Activated CD8-positive, alpha-beta memory T cell treated with anti-CD3 and anti-CD28 coated beads, Interleukin-2, amount 10 ng/mL, durations not matched to agents 7 days and 5 days (primary cell): ENCODE measurements around the gene TELO2. TPM values are rescaled to one million over a fixed set of nuclear protein-coding genes. Genes with fewer than 3 reads are reported as not detected.
A peak's percentile ranks its signal among the peaks of the same experiment; 100 is the strongest.
"Not testable (repeated sequence)": the region's sequence is repeated elsewhere in the genome, so short reads cannot be mapped to it uniquely, and the experiment has no call there.

Source experiments
- ATAC-seq: fragments of 150-1000 bp; cut with Tn5 transposase; one replicate; pipeline ENCODE4 v1.10.0; 2021; ENCODE audit warnings: moderate library complexity
- CTCF ChIA-PET: fragments of 350-600 bp; sonication (Branson Sonifier 250); formaldehyde crosslinking; loops from one replicate; lab custom pipeline; 2021; ENCODE audit warnings: antibody characterized with exemption; lab: Charles Lee
- DNase-seq: peaks from one replicate; pipeline ENCODE4 v3.0.0-alpha.2; 2020
- H3K27ac Mint-ChIP-seq: one replicate; pipeline ENCODE4 v1.8.0; 2021; ENCODE audit warnings: mild to moderate bottlenecking, mixed read lengths
- H3K27me3 Mint-ChIP-seq: one replicate; pipeline ENCODE4 v1.8.0; 2021; ENCODE audit warnings: mixed read lengths
- H3K36me3 Mint-ChIP-seq: one replicate; pipeline ENCODE4 v1.8.0; 2021; ENCODE audit warnings: mild to moderate bottlenecking, mixed read lengths
- H3K4me1 Mint-ChIP-seq: one replicate; pipeline ENCODE4 v1.8.0; 2021; ENCODE audit warnings: mixed read lengths
- H3K4me3 Mint-ChIP-seq: one replicate; pipeline ENCODE4 v1.8.0; 2021; ENCODE audit warnings: mild to moderate bottlenecking, moderate library complexity, mixed read lengths
- H3K9me3 Mint-ChIP-seq: one replicate; pipeline ENCODE4 v1.8.0; 2022; ENCODE audit warnings: low read depth, mixed read lengths
- total RNA-seq, 2 experiments: library from RNA; stranded (reverse); gene quantifications; one replicate each; pipeline ENCODE4 v1.2.3, GENCODE V29; 2021

The TELO2 gene
- total RNA-seq, 2 experiments from 2014 or later = 60.7 to 63.8 TPM

GRCh38 chr16:1474796-1475551 lies 18.2 kb upstream of the TELO2 start, which contains the start of gene CLCN7:
Gene CLCN7 (minus strand): TSS chr16:1475028. CDS start chr16:1474974, 54 bp downstream.
- no peaks in the 10 kb centered on the region for H3K27me3 Mint-ChIP-seq
- peak within 1 kb of the TSS; percentile 78 for H3K27ac Mint-ChIP-seq

GRCh38 chr16:1475552-1476114 lies 17.5 kb upstream of the TELO2 start:
- no peak for ATAC-seq
- no peaks in the 10 kb centered on the region for H3K9me3 Mint-ChIP-seq
- DNase-seq = no peak
- H3K27ac Mint-ChIP-seq = peak overlapping the region; percentile 78
- H3K4me3 Mint-ChIP-seq = peak overlapping the region; percentile 80
- no peaks in the 10 kb centered on the region for H3K27me3 Mint-ChIP-seq
- CTCF ChIA-PET = no interaction called here
- no peaks in the 10 kb centered on the region for H3K36me3 Mint-ChIP-seq
- peaks cover 21% of the 10 kb centered on the region for H3K4me1 Mint-ChIP-seq

More at GRCh38 chr16:1474796-1475551, 18.2 kb upstream of the TELO2 start, which contains the start of gene CLCN7:
- peak within 1 kb of the TSS; percentile 80 for H3K4me3 Mint-ChIP-seq
- ATAC-seq (peak; percentile 93), DNase-seq (peak; percentile 93)
- no peaks in the 10 kb centered on the region for H3K36me3 Mint-ChIP-seq
- CTCF ChIA-PET = no interaction called here
- peaks cover 21% of the 10 kb centered on the region for H3K4me1 Mint-ChIP-seq
- no peaks in the 10 kb centered on the region for H3K9me3 Mint-ChIP-seq

GRCh38 chr16:1477033-1477432 lies 16.1 kb upstream of the TELO2 start:
- no peaks in the 10 kb centered on the region for H3K27me3 Mint-ChIP-seq
- ATAC-seq (no peak), DNase-seq (no peak)
- no peaks in the 10 kb centered on the region for H3K36me3 Mint-ChIP-seq
- no peak overlapping the region for H3K27ac Mint-ChIP-seq
- H3K4me3 Mint-ChIP-seq = no peak overlapping the region
- CTCF ChIA-PET = interaction anchor here (0.6 kb wide), 1 partner anchor 18 kb away, joined by 3 read pairs; no protein-coding TSS in a partner anchor
- no peaks in the 10 kb centered on the region for H3K9me3 Mint-ChIP-seq
- H3K4me1 Mint-ChIP-seq = peaks cover 21% of the 10 kb centered on the region

- ATAC-seq, H3K27ac Mint-ChIP-seq, H3K4me3 Mint-ChIP-seq, H3K9me3 Mint-ChIP-seq, H3K36me3 Mint-ChIP-seq, CTCF ChIA-PET, H3K4me1 Mint-ChIP-seq, H3K27me3 Mint-ChIP-seq, DNase-seq: not testable (repeated sequence)
Measured at GRCh38 chr16:1478937-1479336, 14.2 kb upstream of the TELO2 start.

GRCh38 chr16:1481906-1482835 lies 11.0 kb upstream of the TELO2 start:
- no peaks in the 10 kb centered on the region for H3K27me3 Mint-ChIP-seq
- no peak overlapping the region for H3K4me3 Mint-ChIP-seq
- no peaks in the 10 kb centered on the region for H3K9me3 Mint-ChIP-seq
- DNase-seq (no peak), ATAC-seq (no peak)
- no peaks in the 10 kb centered on the region for H3K36me3 Mint-ChIP-seq
- H3K4me1 Mint-ChIP-seq = no peaks in the 10 kb centered on the region
- H3K27ac Mint-ChIP-seq = no peak overlapping the region
- CTCF ChIA-PET = interaction anchor here (0.6 kb wide), 1 partner anchor 183 kb away, joined by 4 read pairs; no protein-coding TSS in a partner anchor

- ATAC-seq (no peak), DNase-seq (no peak)
- no peaks in the 10 kb centered on the region for H3K4me1 Mint-ChIP-seq
- no peaks in the 10 kb centered on the region for H3K27me3 Mint-ChIP-seq
- no peaks in the 10 kb centered on the region for H3K9me3 Mint-ChIP-seq
- H3K4me3 Mint-ChIP-seq = no peak overlapping the region
- CTCF ChIA-PET = no interaction called here
- H3K27ac Mint-ChIP-seq = no peak overlapping the region
- H3K36me3 Mint-ChIP-seq = no peaks in the 10 kb centered on the region
Measured at GRCh38 chr16:1485847-1486496, 7.2 kb upstream of the TELO2 start.

- CTCF ChIA-PET = no interaction called here
- Mint-ChIP-seq H3K4me3 (no peak overlapping the region), H3K4me1 (no peaks in the 10 kb centered on the region), H3K27me3 (no peaks in the 10 kb centered on the region), H3K36me3 (no peaks in the 10 kb centered on the region), H3K9me3 (no peaks in the 10 kb centered on the region), H3K27ac (no peak overlapping the region)
- ATAC-seq (no peak), DNase-seq (no peak)
Measured at GRCh38 chr16:1486551-1487390, 6.4 kb upstream of the TELO2 start.

- Mint-ChIP-seq H3K4me1 (peaks cover 3% of the 10 kb centered on the region), H3K27me3 (no peaks in the 10 kb centered on the region), H3K36me3 (no peaks in the 10 kb centered on the region), H3K4me3 (no peak overlapping the region), H3K27ac (no peak overlapping the region), H3K9me3 (no peaks in the 10 kb centered on the region)
- CTCF ChIA-PET = no interaction called here
- DNase-seq (no peak), ATAC-seq (no peak)
Measured at GRCh38 chr16:1487395-1488053, 5.6 kb upstream of the TELO2 start.

- Mint-ChIP-seq H3K36me3 (no peaks in the 10 kb centered on the region), H3K9me3 (no peaks in the 10 kb centered on the region), H3K27ac (no peak overlapping the region), H3K4me1 (peaks cover 8% of the 10 kb centered on the region), H3K27me3 (no peaks in the 10 kb centered on the region), H3K4me3 (no peak overlapping the region)
- ATAC-seq (no peak), DNase-seq (no peak)
- CTCF ChIA-PET = no interaction called here
Measured at GRCh38 chr16:1488054-1488601, 5.0 kb upstream of the TELO2 start.

- CTCF ChIA-PET = no interaction called here
- no peak for DNase-seq
Measured at GRCh38 chr16:1488619-1489018, 4.5 kb upstream of the TELO2 start, which contains the start of gene PTX4. Gene PTX4 (minus strand): TSS chr16:1488944. CDS start chr16:1488909, 35 bp downstream.

GRCh38 chr16:1489077-1489476 lies 4.1 kb upstream of the TELO2 start:
- ATAC-seq (no peak), DNase-seq (no peak)
- H3K4me1 Mint-ChIP-seq = peaks cover 10% of the 10 kb centered on the region
- no peak overlapping the region for H3K4me3 Mint-ChIP-seq
- H3K36me3 Mint-ChIP-seq = no peaks in the 10 kb centered on the region
- H3K9me3 Mint-ChIP-seq = no peaks in the 10 kb centered on the region
- no peak overlapping the region for H3K27ac Mint-ChIP-seq
- CTCF ChIA-PET = no interaction called here
- H3K27me3 Mint-ChIP-seq = no peaks in the 10 kb centered on the region

More at GRCh38 chr16:1488619-1489018, 4.5 kb upstream of the TELO2 start, which contains the start of gene PTX4:
- H3K27ac Mint-ChIP-seq = no peak within 1 kb of the TSS
- H3K4me1 Mint-ChIP-seq = peaks cover 8% of the 10 kb centered on the region
- no peak within 1 kb of the TSS for H3K4me3 Mint-ChIP-seq
- no peak for ATAC-seq
- H3K36me3 Mint-ChIP-seq = no peaks in the 10 kb centered on the region
- H3K9me3 Mint-ChIP-seq = no peaks in the 10 kb centered on the region
- H3K27me3 Mint-ChIP-seq = no peaks in the 10 kb centered on the region
